Neural cell (in vitro differentiated cells): Measurements from ENCODE around the gene PTPRT. TPM values are rescaled to one million over a fixed set of nuclear protein-coding genes. Genes with fewer than 3 reads are reported as not detected.

Source experiments
- H2AFZ ChIP-seq: fragments of 200-600, 300-800 bp; sonication (generic), shearing (Covaris generic); 2 replicates; pipeline ENCODE4 v1.6.0; 2014; ENCODE audit warnings: low read depth, mild to moderate bottlenecking, antibody characterized with exemption, low read length, moderate library complexity
- H3F3A ChIP-seq: fragments of 200-600 bp; shearing (Covaris generic); 2 replicates; pipeline ENCODE4 v1.6.1; 2016; ENCODE audit warnings: mild to moderate bottlenecking, moderate library complexity, mixed read lengths, antibody characterized with exemption, low read length; ENCODE audit not compliant: insufficient read depth, poor library complexity, severe bottlenecking
- H3K27ac ChIP-seq: fragments of 200-600, 300-800 bp; sonication (generic), shearing (Covaris generic); 2 replicates; pipeline ENCODE4 v1.5.1; 2014; ENCODE audit warnings: mild to moderate bottlenecking, low read length, moderate library complexity
- H3K27me3 ChIP-seq: fragments of 300-800, 200-600 bp; sonication (generic), shearing (Covaris generic); 2 replicates; pipeline ENCODE4 v1.6.0; 2014; ENCODE audit warnings: mild to moderate bottlenecking, low read depth, low read length, moderate library complexity; ENCODE audit not compliant: insufficient read depth
- H3K36me3 ChIP-seq: fragments of 300-800, 200-600 bp; sonication (generic), shearing (Covaris generic); 2 replicates; pipeline ENCODE4 v1.5.1; 2014; ENCODE audit warnings: mild to moderate bottlenecking, antibody characterized with exemption, low read length, moderate library complexity; ENCODE audit not compliant: insufficient read depth
- H3K4me2 ChIP-seq: fragments of 300-800, 200-600 bp; sonication (generic), shearing (Covaris generic); 2 replicates; pipeline ENCODE4 v1.6.0; 2014; ENCODE audit warnings: mild to moderate bottlenecking, low read length
- H3K4me3 ChIP-seq: fragments of 300-800, 200-600 bp; sonication (generic), shearing (Covaris generic); 2 replicates; pipeline ENCODE4 v1.5.1; 2014; ENCODE audit warnings: mild to moderate bottlenecking, low read length, moderate library complexity
- H3K79me2 ChIP-seq: fragments of 200-600 bp; shearing (Covaris generic); replicated peaks from 2 replicates; pipeline ENCODE4 v1.6.0; 2014; ENCODE audit warnings: mild to moderate bottlenecking, low read length, moderate library complexity; ENCODE audit not compliant: insufficient read depth
- H3K9ac ChIP-seq: fragments of 300-800, 200-600 bp; sonication (generic), shearing (Covaris generic); 2 replicates; pipeline ENCODE4 v1.6.1; 2016; ENCODE audit warnings: mild to moderate bottlenecking, low read length, mixed read lengths
- H3K9me2 ChIP-seq: fragments of 200-600 bp; shearing (Covaris generic); 2 replicates; pipeline ENCODE4 v1.6.1; 2016; ENCODE audit warnings: mild to moderate bottlenecking, low read length, mixed read lengths; ENCODE audit not compliant: insufficient read depth
- H3K9me3 ChIP-seq: fragments of 200-600, 300-800 bp; sonication (generic), shearing (Covaris generic); 2 replicates; pipeline ENCODE4 v1.6.1; 2016; ENCODE audit warnings: mild to moderate bottlenecking, mixed run types, low read length, moderate library complexity, mixed read lengths
- H4K20me1 ChIP-seq: fragments of 200-600 bp; shearing (Covaris generic); 2 replicates; pipeline ENCODE4 v1.6.1; 2016; ENCODE audit warnings: mild to moderate bottlenecking, mixed run types; ENCODE audit not compliant: insufficient read depth
- CTCF ChIP-seq: fragments of 450-650 bp; IDR thresholded peaks from 2 replicates; pipeline ENCODE4 v1.5.1; 2014; ENCODE audit warnings: antibody characterized with exemption, mild to moderate bottlenecking, moderate library complexity; ENCODE audit not compliant: poor library complexity, severe bottlenecking
- EP300 ChIP-seq: fragments of 450-650 bp; conservative IDR thresholded peaks from 2 replicates; pipeline ENCODE4 v1.6.1; 2014; ENCODE audit warnings: antibody characterized with exemption, mild to moderate bottlenecking, moderate library complexity; ENCODE audit not compliant: poor library complexity, severe bottlenecking
- EZH2 ChIP-seq: fragments of 200-600, 300-800 bp; shearing (Covaris generic), sonication (generic); IDR thresholded peaks from 2 replicates; pipeline ENCODE4 v1.6.1; 2014; ENCODE audit warnings: antibody characterized with exemption, low read length, borderline replicate concordance, mild to moderate bottlenecking; ENCODE audit not compliant: insufficient read depth, poor library complexity, severe bottlenecking
- MXI1 ChIP-seq: fragments of 450-650 bp; conservative IDR thresholded peaks from 2 replicates; pipeline ENCODE4 v1.6.1; 2014; ENCODE audit warnings: antibody characterized with exemption, mild to moderate bottlenecking; ENCODE audit not compliant: poor library complexity, severe bottlenecking
- POLR2AphosphoS5 ChIP-seq: IDR thresholded peaks from 2 replicates; pipeline ENCODE4 v1.6.1; 2012
- RAD21 ChIP-seq: fragments of 450-650 bp; conservative IDR thresholded peaks from 2 replicates; pipeline ENCODE4 v1.6.1; 2014; ENCODE audit warnings: antibody characterized with exemption, mild to moderate bottlenecking, moderate library complexity
- REST ChIP-seq: IDR thresholded peaks from 2 replicates; pipeline ENCODE4 v1.6.1; 2012; ENCODE audit warnings: borderline replicate concordance
- SMC3 ChIP-seq: fragments of 450-650 bp; conservative IDR thresholded peaks from 2 replicates; pipeline ENCODE4 v1.6.1; 2014; ENCODE audit warnings: antibody characterized with exemption, mild to moderate bottlenecking, moderate library complexity; ENCODE audit not compliant: poor library complexity
- TAF1 ChIP-seq: IDR thresholded peaks from 2 replicates; pipeline ENCODE4 v1.6.1; 2012; ENCODE audit warnings: low read depth
- polyA plus RNA-seq: library from polyadenylated mRNA; depleted of rRNA; stranded (reverse); fragments of >200 nt; gene quantifications from 2 replicates; pipeline ENCODE4 v1.2.3, GENCODE V29; 2014

PTPRT gene
- polyA plus RNA-seq, 1 donor from 2014 or later: 9.2 TPM

GRCh38 chr20:42611889-42612837 lies 577.5 kb downstream of the PTPRT start:
- no peaks in the 10 kb centered on the region for H3K9me2 ChIP-seq
- no peak overlapping the region for H3K9ac ChIP-seq
- H3F3A ChIP-seq: no peaks in the 10 kb centered on the region
- H4K20me1 ChIP-seq: no peaks in the 10 kb centered on the region
- no peaks in the 10 kb centered on the region for H3K9me3 ChIP-seq
- no peaks in the 10 kb centered on the region for H3K36me3 ChIP-seq
- TF ChIP-seq MXI1 (no peak), TAF1 (no peak), EZH2 (no peak), SMC3 (no peak), REST (peak; percentile 17), CTCF (no peak), EP300 (peak; percentile 36), POLR2AphosphoS5 (peak; percentile 44), RAD21 (no peak)
- no peak overlapping the region for H3K4me2 ChIP-seq
- no peak overlapping the region for H3K27ac ChIP-seq
- H3K79me2 ChIP-seq: no peaks in the 10 kb centered on the region
- H3K27me3 ChIP-seq: no peaks in the 10 kb centered on the region
- H2AFZ ChIP-seq: no peak overlapping the region
- peak overlapping the region; percentile 13 for H3K4me3 ChIP-seq

- no peak for TF ChIP-seq MXI1
- no peak for TF ChIP-seq POLR2AphosphoS5
- TF ChIP-seq EP300: no peak
- no peak for TF ChIP-seq TAF1
- no peak for TF ChIP-seq CTCF
- TF ChIP-seq REST: no peak
- no peak for TF ChIP-seq RAD21
- TF ChIP-seq EZH2: no peak
- no peak for TF ChIP-seq SMC3
- Histone ChIP-seq H3K79me2 (no peaks in the 10 kb centered on the region), H3K36me3 (no peaks in the 10 kb centered on the region), H3K4me2 (no peak overlapping the region), H3K27me3 (no peaks in the 10 kb centered on the region), H3K9me3 (no peaks in the 10 kb centered on the region), H3K27ac (no peak overlapping the region), H3F3A (no peaks in the 10 kb centered on the region), H3K9me2 (no peaks in the 10 kb centered on the region), H4K20me1 (no peaks in the 10 kb centered on the region), H3K4me3 (no peak overlapping the region), H3K9ac (no peak overlapping the region), H2AFZ (no peak overlapping the region)
Measured at GRCh38 chr20:42611423-42611822, 578.3 kb downstream of the PTPRT start.
